ENCODE data around the gene CHAT.

- TF ChIP-seq CTCF (optimal IDR thresholded peaks at IDR 0.05 in 1 of 3, IDR thresholded peaks at IDR 0.05 in 1 of 3, conservative IDR thresholded peaks at IDR 0.05 in 1 of 3; ENCODE audit: extremely low read depth in 1 of 3, insufficient read depth in 2 of 3, low read length in 3 of 3) = no peak
- no peak for TF ChIP-seq EZH2 (IDR thresholded peaks at IDR 0.05; ENCODE audit: low read length)
These were observed 38.3 kb upstream of the CHAT start for GRCh38 chr10:49575489-49576072.
